ENCODE data around the gene EXOC6B.

DNA sequence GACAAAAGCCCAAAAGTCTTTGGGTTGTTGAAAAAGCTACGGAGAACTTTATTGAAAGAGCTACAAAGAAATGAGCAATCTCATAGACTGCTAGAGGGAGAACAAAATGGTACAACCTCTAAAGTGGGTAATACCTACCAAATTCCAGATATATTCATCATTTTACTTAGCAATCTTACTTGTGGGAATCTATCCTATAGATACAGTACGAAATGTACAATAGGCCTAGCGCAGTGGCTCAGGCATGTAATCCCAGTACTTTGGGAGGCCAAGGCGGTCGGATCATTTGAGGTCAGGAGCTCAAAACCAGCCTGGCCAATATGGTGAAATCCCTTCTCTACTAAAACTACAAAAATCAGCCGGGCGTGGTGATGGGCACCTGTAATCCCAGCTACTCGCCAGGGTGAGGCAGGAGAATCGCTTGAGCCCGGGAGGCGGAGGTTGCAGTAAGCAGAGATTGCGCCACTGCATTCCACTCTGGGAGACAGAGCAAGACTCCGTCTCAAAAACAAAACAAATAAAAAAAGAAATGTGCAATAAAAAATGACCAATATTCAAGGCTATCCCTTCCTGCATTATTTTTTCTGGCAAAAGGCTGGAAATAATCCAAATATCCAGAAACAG lies 10.1 kb downstream of the EXOC6B start:
- no peak for TF ChIP-seq CTCF (IDR thresholded peaks at IDR 0.05 in 2 of 3, conservative IDR thresholded peaks at IDR 0.05 in 1 of 3; ENCODE audit: control insufficient read depth in 2 of 3, extremely low read depth in 1 of 3, insufficient read depth in 1 of 3, low read depth in 3 of 3, low read length in 3 of 3)
- no peak for TF ChIP-seq ATF3 (IDR thresholded peaks at IDR 0.05; ENCODE audit: borderline replicate concordance, extremely low read depth, low read depth, low read length)
- TF ChIP-seq ZNF24 (IDR thresholded peaks at IDR 0.05): no peak
- no peak for TF ChIP-seq TARDBP (IDR thresholded peaks at IDR 0.05; ENCODE audit: borderline replicate concordance)
- TF ChIP-seq YY1 (IDR thresholded peaks at IDR 0.05; ENCODE audit: low read depth, low read length): no peak
- TF ChIP-seq KLF5 (IDR thresholded peaks at IDR 0.05; ENCODE audit: partially characterized antibody): no peak
- no peak for TF ChIP-seq NRF1 (conservative IDR thresholded peaks at IDR 0.05; ENCODE audit: low read depth, low read length)
- no peak for TF ChIP-seq MEF2A (IDR thresholded peaks at IDR 0.05; ENCODE audit: insufficient read depth, low read depth, low read length)
- TF ChIP-seq MYC (IDR thresholded peaks at IDR 0.05; ENCODE audit: insufficient read depth, insufficient read length, insufficient replicate concordance, low read length, severe bottlenecking): no peak
- no peak for TF ChIP-seq MEF2B (IDR thresholded peaks at IDR 0.05; ENCODE audit: partially characterized antibody, poor library complexity, severe bottlenecking)
- no peak for TF ChIP-seq NR2F1 (conservative IDR thresholded peaks at IDR 0.05)
- TF ChIP-seq E2F4 (IDR thresholded peaks at IDR 0.05; ENCODE audit: low read depth, low read length): no peak
- TF ChIP-seq, protein P1, sequence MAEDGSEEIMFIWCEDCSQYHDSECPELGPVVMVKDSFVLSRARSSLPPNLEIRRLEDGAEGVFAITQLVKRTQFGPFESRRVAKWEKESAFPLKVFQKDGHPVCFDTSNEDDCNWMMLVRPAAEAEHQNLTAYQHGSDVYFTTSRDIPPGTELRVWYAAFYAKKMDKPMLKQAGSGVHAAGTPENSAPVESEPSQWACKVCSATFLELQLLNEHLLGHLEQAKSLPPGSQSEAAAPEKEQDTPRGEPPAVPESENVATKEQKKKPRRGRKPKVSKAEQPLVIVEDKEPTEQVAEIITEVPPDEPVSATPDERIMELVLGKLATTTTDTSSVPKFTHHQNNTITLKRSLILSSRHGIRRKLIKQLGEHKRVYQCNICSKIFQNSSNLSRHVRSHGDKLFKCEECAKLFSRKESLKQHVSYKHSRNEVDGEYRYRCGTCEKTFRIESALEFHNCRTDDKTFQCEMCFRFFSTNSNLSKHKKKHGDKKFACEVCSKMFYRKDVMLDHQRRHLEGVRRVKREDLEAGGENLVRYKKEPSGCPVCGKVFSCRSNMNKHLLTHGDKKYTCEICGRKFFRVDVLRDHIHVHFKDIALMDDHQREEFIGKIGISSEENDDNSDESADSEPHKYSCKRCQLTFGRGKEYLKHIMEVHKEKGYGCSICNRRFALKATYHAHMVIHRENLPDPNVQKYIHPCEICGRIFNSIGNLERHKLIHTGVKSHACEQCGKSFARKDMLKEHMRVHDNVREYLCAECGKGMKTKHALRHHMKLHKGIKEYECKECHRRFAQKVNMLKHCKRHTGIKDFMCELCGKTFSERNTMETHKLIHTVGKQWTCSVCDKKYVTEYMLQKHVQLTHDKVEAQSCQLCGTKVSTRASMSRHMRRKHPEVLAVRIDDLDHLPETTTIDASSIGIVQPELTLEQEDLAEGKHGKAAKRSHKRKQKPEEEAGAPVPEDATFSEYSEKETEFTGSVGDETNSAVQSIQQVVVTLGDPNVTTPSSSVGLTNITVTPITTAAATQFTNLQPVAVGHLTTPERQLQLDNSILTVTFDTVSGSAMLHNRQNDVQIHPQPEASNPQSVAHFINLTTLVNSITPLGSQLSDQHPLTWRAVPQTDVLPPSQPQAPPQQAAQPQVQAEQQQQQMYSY (CRISPR knock-in tag; IDR thresholded peaks at IDR 0.05): no peak

All from GM12878 (cell line).